GM18519 (cell line): Measurements from ENCODE around the gene ZNRF3.
"Not testable (repeated sequence)": the region's sequence is repeated elsewhere in the genome, so short reads cannot be mapped to it uniquely, and the experiment has no call there.

Experiments
- ATAC-seq: cut with Tn5 transposase; IDR thresholded peaks from one replicate; pipeline ENCODE4 v1.9.1; 2021; ENCODE audit warnings: mild to moderate bottlenecking, moderate library complexity; ENCODE audit not compliant: unreplicated experiment, low FRiP score

The ZNRF3 gene

GRCh38 chr22:28905256-28905832, 22.0 kb downstream of the ZNRF3 start:
- no peak for ATAC-seq

GRCh38 chr22:28906312-28906711, 22.9 kb downstream of the ZNRF3 start:
- ATAC-seq, result no peak

- peak; percentile 61 for ATAC-seq
Measured at GRCh38 chr22:28907311-28908008, 24.1 kb downstream of the ZNRF3 start.

GRCh38 chr22:28908810-28909209, 25.4 kb downstream of the ZNRF3 start:
- not testable (repeated sequence) for ATAC-seq

GRCh38 chr22:28909375-28909774, 26.0 kb downstream of the ZNRF3 start:
- ATAC-seq, result no peak

GRCh38 chr22:28910569-28911303, 27.4 kb downstream of the ZNRF3 start:
- ATAC-seq, result no peak

- no peak for ATAC-seq
Measured at GRCh38 chr22:28911304-28911690, 27.9 kb downstream of the ZNRF3 start.

- ATAC-seq, result no peak
Measured at GRCh38 chr22:28911777-28912669, 28.7 kb downstream of the ZNRF3 start.

- no peak for ATAC-seq
Measured at GRCh38 chr22:28914201-28914600, 30.8 kb downstream of the ZNRF3 start.

- ATAC-seq, result no peak
Measured at GRCh38 chr22:28915969-28916368, 32.6 kb downstream of the ZNRF3 start.

GRCh38 chr22:28917747-28918549, 34.6 kb downstream of the ZNRF3 start:
- no peak for ATAC-seq

- no peak for ATAC-seq
Measured at GRCh38 chr22:28918550-28919271, 35.3 kb downstream of the ZNRF3 start.

GRCh38 chr22:28920757-28921584, 37.6 kb downstream of the ZNRF3 start:
- no peak for ATAC-seq

GRCh38 chr22:28921585-28921879, 38.2 kb downstream of the ZNRF3 start:
- ATAC-seq, result no peak

GRCh38 chr22:28922540-28923244, 39.3 kb downstream of the ZNRF3 start:
- ATAC-seq, result no peak

- ATAC-seq, result no peak
Measured at GRCh38 chr22:28923826-28924732, 40.7 kb downstream of the ZNRF3 start.

- ATAC-seq, result no peak
Measured at GRCh38 chr22:28925916-28926315, 42.5 kb downstream of the ZNRF3 start.
